NCI-H774 (cell line): ENCODE measurements around the gene CIB2.

ENCODE experiments used
- DNase-seq: peaks from one replicate; lab custom pipeline; 2025; lab: John Stamatoyannopoulos, UW

Gene CIB2

DNA sequence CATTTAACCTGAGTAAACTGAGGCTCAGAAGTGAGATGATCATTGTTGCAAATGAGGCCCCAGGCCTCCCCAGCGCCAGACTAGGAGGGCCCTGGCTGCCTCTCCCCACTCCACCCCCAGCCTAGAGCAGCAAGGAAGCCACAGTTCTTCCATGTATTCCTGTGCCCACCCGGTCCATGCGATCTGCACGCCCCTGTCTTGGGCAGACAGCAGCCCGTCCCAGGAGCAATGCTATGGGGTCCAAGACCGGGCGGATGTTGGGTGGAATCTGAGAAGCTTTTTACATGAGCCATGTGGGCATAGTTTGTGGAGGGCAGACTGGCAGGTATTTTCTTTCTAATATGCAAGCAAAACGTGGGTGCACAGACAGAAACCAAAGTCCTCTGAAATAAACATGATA lies 23.8 kb downstream of the CIB2 start:
- no peak for DNase-seq

DNA sequence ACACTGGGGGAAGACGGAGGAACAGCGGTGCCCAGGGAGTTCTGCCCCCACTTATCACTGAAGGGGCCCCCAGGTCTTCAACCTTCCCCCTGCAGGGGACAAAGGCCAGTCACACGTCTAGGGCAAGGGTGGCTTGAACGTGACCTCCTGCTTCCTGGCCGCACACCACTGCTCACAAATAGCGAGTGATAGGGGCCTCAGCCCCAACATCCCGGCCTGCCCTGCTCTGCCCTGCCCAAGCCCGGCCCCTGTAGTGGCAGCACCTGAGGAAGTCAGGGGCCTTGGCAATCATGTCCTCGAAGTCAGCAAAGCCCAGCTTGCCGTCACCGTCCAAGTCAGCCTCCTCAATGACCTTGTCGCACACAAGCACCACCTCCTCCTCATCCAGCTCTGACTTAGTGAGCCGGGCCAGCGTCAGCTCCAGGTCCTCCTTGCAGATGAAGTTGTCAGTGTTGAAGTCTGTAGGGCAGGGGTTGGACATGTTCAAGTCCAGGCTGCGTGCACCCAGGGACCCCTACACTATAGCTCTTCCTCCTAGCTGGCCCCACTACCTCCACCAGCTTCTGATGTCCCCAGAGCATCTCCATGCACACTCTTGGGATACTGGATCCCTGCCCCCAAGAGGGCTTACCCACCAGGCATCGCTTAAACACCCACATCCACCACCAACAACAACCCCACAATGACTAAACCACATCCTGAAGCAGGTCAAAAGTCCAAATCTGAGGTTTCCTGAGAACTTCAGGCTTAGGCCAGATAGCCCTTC lies 25.6 kb downstream of the CIB2 start:
- no peak for DNase-seq

DNA sequence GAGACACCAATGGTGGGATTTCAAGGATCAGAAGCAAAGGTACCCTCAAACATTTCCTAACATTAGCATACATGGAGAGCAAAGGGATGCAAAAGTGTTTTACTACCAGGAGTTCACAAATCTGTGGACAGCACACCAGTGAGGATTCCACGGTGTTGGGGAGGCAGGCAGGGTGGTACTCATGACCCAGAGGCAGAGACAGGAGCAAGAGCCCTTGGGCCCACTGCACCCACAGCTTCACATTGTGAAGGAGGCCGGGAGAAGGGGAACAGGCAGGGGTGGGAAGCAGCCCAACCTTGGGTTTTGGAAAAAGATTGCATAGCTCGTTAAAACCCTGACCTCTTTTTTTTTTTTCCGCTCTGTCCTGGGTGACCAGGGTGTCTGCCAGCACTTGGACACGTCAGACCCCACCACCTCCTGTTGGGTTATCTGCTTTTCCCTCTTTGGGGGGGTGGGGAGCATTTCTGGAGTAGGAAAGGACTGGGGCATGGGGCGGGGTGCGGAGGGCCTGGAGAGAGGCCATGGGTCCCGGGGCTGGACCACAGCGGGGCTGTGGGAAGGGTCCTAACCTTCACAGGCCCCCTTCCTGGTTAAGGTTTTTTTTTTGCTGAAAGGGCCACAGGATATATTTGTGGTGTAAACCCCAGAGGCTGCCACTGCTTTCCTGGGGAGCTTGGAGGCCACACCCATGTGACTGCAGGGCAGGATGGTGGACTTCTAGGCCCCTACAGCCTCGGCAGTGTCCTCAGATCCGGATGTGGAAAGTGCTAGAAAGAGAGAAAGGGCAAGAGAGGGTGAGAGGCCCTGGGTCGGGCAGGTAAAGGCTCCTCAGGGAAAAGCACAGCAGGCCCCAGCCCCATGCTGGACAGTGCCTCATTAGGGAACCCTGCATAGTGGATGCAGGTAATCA lies 26.4 kb downstream of the CIB2 start:
- DNase-seq: no peak

DNA sequence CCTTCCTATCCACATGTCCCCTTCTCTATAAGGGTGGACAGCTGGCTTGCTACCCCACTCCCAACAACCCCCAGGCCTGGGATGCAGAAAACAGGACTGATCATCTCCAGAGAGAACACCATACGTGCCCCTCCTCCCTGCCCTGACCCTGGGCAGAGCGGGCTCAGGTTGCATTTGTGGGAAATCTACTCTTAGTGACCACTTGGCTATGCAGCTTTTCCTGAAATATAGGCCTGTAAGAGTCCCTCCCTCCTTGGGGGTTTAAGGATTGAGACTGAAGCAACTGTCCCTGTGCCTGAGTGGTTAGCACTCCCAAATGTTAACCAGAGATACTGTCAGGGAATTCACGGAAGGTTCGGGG lies 27.1 kb downstream of the CIB2 start:
- no peak for DNase-seq

DNA sequence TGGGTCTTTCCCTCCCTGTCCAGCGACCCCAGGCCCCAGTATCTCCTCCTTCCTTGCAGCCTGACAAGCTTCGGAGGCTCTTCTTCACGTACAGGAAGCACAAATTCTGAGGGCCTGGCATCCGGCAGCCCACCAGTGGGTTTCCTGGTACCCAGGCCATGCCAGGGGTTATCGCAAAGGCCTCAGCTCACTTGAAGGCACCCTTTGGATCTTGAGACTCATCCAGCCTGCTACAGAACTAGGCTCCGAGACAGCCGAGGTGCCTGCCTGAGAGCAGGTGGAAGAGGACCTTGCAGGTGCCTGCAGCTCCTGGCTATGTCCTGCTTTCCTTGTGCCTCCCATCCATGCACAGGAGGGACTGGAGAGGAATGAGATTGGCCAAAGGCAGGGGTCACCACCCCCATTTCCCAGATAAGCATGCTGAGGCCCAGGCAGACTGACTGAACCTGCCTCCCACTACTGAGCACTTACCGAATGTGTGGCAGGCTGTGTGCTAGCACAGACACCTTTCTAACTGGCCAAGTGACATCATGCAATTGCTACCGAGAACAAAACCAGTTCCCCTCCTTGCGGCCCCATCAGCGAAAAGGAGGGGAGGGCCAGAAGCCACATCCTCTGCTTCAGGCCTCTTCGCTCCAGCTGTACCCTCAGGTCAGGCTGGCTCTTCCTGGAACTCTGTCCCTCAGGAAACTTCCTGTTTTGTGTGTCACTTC lies 27.7 kb downstream of the CIB2 start:
- DNase-seq: no peak

DNA sequence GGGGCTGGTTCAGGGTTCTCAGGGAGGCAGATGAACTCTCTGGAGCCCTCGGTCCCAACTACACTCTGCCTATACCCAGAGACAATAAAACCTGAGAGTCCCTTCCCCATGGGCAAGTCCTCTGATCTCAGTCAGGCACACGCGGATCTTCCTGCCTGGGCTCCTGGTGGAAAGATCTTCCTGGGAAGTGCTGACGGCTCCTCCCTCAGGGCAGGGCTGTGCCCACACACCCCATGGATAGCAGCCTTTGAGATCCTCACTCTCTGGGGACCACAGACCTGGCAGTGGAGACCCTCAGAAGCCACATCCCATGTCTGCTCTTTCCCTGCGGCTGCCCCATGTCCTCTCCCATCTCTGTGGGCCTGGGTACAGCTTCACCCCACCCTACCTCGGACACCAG lies 28.5 kb downstream of the CIB2 start:
- no peak for DNase-seq

DNA sequence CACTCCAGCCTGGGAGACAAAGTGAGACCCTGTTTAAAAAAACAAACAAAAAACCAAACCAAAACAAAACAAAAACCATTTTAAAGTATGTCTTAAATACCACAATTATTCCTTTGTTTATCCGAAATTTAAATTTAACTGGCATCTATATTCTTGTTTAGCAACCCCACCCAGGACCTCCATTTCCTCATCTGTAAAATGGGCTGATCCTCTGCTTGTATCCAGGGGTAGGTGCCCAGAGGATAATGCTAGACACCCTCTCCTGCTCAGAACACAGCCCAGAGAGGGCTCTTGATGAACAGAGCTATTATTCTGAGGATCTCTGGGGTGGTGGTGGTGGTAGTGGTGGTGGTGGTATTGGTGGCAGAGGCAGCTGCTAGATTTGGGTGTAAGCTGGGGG lies 29.0 kb downstream of the CIB2 start:
- DNase-seq: no peak

DNA sequence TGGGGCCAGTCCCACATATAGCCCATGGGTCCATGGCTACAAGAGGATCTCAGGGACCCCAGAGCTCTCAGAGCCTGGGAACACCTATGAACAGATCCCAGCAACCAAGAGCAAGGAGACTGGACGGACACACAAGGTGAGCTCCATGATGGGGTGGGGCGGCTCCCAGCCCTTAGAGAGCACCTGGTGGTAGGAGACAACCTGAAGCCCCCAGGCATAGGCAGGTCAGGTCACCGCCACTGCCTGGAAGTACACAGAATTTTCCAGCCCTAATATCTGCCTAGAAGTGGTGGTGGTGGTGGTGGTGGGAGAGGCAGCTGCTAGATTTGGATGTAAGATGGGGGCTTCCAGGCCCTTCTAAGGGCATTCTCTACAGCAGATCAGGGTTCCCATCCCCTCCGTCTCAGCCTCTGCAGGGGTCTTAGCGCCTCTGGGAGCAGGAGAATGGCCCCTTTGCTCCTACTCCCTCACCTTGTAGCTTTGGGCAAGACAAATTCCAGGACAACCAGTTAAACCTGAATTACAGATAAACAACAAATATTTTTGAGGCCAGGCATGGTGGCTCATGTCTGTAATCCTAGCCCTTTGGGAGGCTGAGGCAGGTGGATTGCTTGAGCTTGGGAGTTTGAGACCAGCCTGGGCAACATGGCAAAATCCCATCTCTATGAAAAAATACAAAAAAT lies 29.7 kb downstream of the CIB2 start:
- DNase-seq: no peak

DNA sequence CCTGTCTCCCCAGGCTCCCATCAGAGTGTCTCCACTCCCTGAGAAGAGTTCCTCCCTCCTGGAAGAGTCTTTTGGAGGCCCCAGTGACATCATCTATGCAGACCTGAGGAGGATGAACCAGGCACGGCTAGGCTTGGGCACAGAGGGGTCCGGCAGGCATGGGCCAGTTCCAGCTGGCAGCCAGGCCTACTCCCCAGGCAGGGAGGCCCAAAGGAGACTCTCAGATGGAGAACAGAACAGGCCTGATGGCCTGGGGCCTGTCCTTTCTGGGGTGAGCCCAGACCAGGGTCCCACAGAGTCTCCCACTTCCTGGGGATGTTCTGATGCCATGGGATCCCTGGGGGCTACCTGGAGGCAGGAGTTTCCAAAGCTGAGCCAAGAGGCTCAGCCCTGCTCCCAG lies 30.4 kb downstream of the CIB2 start:
- DNase-seq: no peak

DNA sequence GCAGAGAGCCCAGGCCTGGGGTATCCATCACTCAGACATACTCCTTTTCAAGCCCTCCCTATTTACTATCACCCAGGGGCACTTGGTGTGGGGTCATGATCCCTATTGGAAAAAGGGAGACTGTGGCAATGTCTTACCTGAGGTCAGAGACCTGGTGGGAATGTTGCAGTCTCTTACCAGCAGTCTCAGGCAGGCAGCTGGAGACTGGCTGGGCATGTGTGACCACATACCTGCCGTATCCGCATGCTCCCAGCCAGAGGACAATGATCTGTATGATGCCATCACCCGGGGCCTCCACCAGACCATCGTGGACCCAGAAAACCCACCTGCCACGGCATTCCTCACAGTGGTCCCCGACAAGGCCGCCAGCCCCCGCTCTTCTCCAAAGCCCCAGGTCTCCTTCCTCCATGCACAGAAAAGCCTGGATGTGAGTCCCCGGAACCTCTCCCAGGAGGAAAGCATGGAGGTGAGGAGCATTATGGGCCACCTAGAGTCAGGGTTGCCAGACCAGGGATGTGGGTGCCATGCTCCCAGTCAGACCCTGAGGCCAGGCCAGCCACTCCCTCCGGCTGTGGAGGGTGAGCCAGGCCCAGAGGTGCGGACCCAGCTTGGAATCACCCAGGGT lies 33.0 kb downstream of the CIB2 start:
- DNase-seq: no peak

DNA sequence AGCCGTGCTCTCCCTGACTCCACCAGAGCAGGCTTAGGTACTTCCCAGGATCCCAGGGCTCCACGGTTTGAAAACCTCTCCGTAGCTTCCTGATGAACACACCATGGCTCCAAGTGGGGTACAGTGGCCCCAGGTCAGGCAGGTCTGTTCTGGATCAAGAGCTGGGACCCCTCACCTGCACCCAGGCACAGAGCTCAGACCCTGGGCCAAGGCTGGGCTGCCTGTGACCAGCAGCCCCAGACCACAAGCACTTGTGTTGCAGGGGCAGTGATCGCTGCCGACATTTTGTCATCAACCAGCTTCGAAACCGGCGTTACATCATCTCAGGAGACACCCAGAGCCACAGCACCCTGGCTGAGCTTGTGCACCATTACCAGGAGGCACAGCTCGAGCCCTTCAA lies 33.6 kb downstream of the CIB2 start:
- no peak for DNase-seq

DNA sequence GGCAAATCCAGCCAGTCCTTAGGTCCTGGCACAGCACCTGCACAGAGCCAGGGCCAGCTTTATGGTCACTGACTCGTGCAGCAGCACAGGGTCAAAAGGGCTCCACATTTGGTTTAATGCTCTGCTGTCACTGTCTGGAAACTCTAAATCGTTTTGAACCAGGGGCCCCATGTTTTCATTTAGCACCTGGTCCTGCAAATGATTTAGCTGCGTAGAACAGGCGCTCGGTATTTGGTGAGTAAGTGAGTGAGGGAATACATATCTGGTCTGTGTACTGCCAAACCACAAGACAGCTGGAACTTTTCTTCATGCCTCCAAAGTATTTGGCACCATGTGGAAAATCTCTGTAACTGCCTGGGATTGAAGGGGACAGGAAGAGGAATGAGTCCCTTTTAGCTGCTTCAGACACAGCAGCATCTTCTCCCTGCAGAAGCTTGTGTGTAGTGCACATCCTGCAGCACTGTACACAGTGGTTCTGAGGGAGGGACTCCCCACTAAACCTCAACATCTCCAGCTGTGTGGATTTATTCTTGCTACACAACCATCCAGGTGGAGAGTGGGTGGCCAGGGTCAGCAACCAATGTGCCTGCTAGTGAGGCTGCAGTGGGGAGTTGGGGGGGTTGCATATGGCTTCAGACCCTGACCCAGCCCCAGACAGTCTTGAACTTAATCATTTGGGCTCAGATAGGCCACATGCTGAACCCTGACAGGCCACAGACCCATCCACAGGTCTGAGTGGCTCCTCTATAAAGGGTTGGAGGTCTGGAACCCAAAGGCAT lies 37.8 kb downstream of the CIB2 start:
- DNase-seq: no peak

DNA sequence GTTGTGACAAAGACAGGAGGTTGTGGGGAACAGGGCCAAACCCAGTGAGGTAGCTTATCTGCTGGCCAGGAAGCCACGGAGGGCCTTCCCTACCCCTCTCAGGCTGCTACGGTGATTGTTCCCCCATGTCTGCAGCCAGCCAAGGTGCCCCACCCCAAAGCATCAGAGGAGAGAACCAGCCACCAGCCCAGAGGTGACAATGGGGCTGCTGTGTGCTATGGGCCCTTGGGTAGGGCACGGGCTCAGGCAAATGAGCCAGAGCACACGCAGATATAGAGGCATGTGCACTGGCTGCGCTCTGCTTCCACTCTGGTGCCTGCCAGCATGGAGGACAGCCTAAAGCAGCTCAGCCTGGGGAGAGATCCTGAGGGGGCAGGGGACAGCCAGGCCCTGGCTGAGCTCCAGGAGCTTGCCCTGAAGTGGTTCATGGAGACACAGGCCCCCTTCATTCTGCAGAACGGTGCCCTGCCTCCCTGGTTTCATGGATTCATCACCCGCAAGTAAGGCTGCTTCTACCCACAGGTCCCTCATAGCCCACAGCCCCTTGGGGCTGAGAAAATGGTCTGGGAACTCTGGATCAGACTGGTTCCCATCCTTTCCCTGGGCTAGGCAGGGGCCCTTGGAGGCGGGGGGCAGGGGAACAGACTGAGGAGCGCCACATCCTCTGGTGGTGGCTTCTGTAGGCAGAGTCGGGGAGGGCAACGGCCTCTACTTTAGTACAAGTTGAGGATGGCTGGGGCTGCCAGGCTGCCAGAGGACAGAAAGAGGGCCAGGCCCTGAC lies 38.8 kb downstream of the CIB2 start, which contains the start of gene SH2D7:
SH2D7 (plus strand) TSS at position 301 of the 781 bp plus-strand sequence; CDS start at position 325, 24 bp downstream.
- DNase-seq: no peak

DNA sequence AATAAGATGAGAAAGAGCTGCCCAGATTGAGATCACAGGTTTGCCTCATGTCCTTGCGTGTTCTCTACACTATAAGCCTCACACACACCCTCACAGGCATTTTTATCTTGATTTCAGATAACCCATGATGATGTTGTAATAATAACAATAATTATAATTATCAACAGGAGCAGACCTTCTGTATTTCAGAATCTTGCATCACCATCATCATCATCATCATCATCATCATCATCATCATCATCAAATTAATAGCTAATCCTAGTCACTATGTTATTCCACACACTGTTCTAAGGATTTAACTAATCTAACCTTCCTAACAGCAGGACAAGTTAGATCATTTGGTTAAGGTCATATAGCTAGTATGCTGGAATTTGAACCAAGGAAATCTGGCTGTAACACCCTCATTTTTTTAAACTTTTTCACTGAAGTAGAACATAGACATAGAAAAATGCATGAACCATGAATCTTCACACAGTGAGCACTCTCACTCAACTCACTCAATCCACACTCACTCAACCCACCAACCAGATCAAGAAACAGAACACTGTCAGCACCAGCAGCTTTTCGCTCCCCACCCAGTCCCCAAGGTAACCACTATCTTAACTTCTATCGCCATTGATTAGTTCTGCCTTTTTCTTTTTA lies 40.7 kb downstream of the CIB2 start:
- DNase-seq: no peak

DNA sequence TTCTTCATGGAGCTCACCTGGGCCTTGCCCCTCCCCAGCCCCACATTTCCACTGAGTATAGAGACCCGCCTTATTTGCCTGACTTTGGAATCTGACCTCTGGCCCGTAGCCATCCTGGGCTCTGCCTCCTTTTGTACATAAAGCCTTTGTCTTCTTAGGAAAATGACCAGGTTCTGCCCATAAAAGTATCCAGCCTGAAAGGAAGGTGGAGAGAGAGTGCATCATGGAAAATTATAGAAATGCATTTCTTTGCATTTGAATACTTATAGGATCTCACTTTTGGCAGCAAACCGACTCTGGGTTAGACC lies 42.5 kb downstream of the CIB2 start:
- DNase-seq: no peak

DNA sequence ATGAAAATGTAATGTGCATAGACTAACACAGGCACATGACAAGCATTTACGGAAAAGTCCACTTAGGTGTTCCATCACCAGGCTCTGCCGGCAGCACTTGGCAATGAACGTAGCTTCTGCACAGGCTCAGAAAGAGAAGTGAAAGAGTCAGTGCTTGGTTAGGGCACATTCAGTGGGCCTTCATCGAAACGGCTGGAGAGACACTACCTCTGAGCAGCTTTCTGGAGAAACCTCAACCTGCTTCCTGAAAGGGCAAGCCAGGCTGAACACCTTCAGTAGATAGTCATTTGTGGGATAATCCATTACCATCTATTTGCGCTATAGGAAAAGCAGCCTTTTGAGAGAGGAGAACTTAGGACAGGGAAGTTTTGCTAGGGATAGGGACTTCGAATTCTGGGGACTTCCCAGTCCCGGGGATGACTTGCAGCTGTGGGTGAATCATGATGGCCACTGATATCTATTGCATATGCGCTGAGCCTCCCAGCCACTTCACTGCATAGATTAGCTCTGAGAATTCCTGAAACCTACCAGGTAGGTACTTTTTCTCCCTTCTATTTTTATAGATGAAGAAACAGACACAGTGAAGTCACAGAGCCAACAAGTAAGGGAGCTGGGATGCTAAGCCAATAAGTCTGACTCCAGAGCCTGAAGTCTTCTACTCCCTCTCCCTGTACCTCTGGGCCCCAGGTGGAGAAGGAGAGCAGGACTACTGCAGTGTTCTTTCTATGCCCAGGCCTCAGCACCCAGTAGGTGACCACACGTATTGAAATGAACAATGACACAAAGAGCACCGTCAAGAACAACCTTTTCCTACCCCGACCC lies 43.1 kb downstream of the CIB2 start:
- DNase-seq: no peak

DNA sequence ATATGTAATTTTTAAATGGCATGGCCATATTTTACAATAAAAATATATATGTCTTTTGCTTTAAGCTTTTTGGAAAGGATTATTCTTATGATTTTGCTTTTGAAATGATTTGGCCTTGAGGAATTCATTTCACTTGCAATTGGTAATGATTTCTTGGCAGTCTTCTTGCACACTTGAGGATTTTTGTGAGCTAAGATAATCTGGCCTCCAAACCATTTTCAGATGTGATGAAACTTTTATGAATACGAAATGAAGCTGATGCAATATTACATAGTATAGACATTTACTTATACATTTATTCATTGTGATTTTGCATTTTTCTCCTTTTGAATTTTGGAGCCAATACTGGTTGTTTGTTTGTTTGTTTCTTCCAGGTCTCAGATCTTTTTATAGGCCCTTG lies 45.3 kb downstream of the CIB2 start:
- no peak for DNase-seq

DNA sequence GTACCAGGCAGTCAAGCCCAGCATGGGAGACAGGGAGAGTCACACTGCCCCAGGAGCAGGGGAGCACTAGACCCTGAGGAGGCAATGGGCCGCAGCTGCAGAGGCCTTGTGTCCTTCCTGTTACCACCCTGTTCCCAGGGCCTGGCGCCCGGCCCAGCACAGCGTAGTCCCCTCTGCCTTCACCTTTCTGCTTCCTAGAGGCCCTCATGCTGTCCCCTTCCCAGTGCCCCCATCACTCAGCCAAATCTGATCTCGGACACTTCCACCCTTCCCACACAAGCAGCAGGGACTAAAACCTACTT lies 46.8 kb downstream of the CIB2 start:
- no peak for DNase-seq
